Breast epithelium (tissue), 3 donors: Measurements from ENCODE around the gene FAM110A.
"Not testable (repeated sequence)": the region's sequence is repeated elsewhere in the genome, so short reads cannot be mapped to it uniquely, and the experiment has no call there.

ENCODE experiments used
- POLR2A ChIP-seq: fragments of 450-650 bp; IDR thresholded peaks from one replicate; pipeline ENCODE4 v1.6.1; 2016; ENCODE audit warnings: antibody characterized with exemption, mild to moderate bottlenecking, moderate library complexity
- TF ChIP-seq, protein P1 (sequence below), 3 donors: fragments of 450-650 bp; IDR thresholded peaks; one replicate each; pipeline ENCODE4 v1.5.1; 2016 to 2017; ENCODE audit warnings: antibody characterized with exemption in 3 of 3, mild to moderate bottlenecking in 3 of 3, moderate library complexity in 3 of 3

DNA sequence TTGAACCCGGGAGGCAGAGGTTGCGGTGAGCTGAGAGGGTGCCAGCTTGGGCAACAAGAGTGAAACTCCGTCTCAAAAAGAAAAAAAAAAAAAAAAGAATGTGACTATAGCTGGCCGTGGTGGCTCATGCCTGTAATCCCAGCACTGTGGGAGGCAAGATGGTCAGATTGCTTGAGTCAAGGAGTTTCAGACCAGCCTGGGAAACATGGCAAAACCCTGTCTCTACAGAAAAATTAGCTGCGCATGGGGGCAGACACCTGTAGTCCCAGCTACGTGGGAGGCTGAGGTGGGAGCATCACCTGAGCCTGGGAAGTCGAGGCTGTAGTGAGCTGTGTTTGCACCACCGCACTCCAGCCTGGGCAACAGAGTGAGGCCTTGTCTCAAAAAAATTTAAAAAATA lies 5.5 kb upstream of the FAM110A start:
- TF ChIP-seq, protein P1, sequence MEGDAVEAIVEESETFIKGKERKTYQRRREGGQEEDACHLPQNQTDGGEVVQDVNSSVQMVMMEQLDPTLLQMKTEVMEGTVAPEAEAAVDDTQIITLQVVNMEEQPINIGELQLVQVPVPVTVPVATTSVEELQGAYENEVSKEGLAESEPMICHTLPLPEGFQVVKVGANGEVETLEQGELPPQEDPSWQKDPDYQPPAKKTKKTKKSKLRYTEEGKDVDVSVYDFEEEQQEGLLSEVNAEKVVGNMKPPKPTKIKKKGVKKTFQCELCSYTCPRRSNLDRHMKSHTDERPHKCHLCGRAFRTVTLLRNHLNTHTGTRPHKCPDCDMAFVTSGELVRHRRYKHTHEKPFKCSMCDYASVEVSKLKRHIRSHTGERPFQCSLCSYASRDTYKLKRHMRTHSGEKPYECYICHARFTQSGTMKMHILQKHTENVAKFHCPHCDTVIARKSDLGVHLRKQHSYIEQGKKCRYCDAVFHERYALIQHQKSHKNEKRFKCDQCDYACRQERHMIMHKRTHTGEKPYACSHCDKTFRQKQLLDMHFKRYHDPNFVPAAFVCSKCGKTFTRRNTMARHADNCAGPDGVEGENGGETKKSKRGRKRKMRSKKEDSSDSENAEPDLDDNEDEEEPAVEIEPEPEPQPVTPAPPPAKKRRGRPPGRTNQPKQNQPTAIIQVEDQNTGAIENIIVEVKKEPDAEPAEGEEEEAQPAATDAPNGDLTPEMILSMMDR (IDR thresholded peaks at IDR 0.05), result not testable (repeated sequence)
- TF ChIP-seq POLR2A, result not testable (repeated sequence)
